Calu3 (cell line): ENCODE measurements around the gene COMT. TPM values are rescaled to one million over a fixed set of nuclear protein-coding genes. Genes with fewer than 3 reads are reported as not detected.

Source experiments
- BruUV-seq: library from RNA; stranded (reverse); fragments of 400-500 nt; replicated peaks from 2 replicates; lab custom pipeline; 2021; lab: Mats Ljungman, UMichigan
- CTCF ChIA-PET: fragments of 300-600 bp; sonication (Branson Sonifier 250); formaldehyde crosslinking; loops from one replicate; lab custom pipeline; 2022; ENCODE audit warnings: antibody characterized with exemption; lab: Charles Lee
- DNase-seq: peaks from one replicate; pipeline ENCODE4 v3.0.0; 2022
- H3K27ac Mint-ChIP-seq: one replicate; pipeline ENCODE4 v1.8.0; 2022; ENCODE audit warnings: mixed read lengths; ENCODE audit not compliant: unreplicated experiment
- H3K27me3 Mint-ChIP-seq: one replicate; pipeline ENCODE4 v1.8.0; 2022; ENCODE audit warnings: mixed read lengths; ENCODE audit not compliant: unreplicated experiment
- H3K36me3 Mint-ChIP-seq: one replicate; pipeline ENCODE4 v1.8.0; 2022; ENCODE audit warnings: mild to moderate bottlenecking, moderate library complexity, mixed read lengths; ENCODE audit not compliant: insufficient read depth, unreplicated experiment
- H3K4me1 Mint-ChIP-seq: one replicate; pipeline ENCODE4 v1.8.0; 2022; ENCODE audit warnings: mild to moderate bottlenecking, low read depth, mixed read lengths; ENCODE audit not compliant: unreplicated experiment
- H3K4me3 Mint-ChIP-seq: one replicate; pipeline ENCODE4 v1.8.0; 2022; ENCODE audit warnings: mild to moderate bottlenecking, low read depth, moderate library complexity, mixed read lengths; ENCODE audit not compliant: unreplicated experiment
- H3K9me3 Mint-ChIP-seq: one replicate; pipeline ENCODE4 v1.8.0; 2022; ENCODE audit warnings: low read depth, mixed read lengths; ENCODE audit not compliant: unreplicated experiment
- intact Hi-C: fragments of 100-400 bp; cut with micrococcal nuclease; formaldehyde crosslinking; loops from one replicate; pipeline ENCODE4 v1.10.0; 2022; ENCODE audit not compliant: unreplicated experiment
- total RNA-seq: library from RNA; stranded (reverse); gene quantifications from 2 replicates; pipeline ENCODE4 v1.2.3, GENCODE V29; 2022
- TF ChIP-seq, protein P1 (sequence below): fragments of 200-600 bp; IDR thresholded peaks from one replicate; pipeline ENCODE4 v1.8.0; 2022; ENCODE audit warnings: antibody characterized with exemption; ENCODE audit not compliant: unreplicated experiment

The COMT gene
- total RNA-seq, 1 experiment from 2014 or later = 170 TPM

DNA sequence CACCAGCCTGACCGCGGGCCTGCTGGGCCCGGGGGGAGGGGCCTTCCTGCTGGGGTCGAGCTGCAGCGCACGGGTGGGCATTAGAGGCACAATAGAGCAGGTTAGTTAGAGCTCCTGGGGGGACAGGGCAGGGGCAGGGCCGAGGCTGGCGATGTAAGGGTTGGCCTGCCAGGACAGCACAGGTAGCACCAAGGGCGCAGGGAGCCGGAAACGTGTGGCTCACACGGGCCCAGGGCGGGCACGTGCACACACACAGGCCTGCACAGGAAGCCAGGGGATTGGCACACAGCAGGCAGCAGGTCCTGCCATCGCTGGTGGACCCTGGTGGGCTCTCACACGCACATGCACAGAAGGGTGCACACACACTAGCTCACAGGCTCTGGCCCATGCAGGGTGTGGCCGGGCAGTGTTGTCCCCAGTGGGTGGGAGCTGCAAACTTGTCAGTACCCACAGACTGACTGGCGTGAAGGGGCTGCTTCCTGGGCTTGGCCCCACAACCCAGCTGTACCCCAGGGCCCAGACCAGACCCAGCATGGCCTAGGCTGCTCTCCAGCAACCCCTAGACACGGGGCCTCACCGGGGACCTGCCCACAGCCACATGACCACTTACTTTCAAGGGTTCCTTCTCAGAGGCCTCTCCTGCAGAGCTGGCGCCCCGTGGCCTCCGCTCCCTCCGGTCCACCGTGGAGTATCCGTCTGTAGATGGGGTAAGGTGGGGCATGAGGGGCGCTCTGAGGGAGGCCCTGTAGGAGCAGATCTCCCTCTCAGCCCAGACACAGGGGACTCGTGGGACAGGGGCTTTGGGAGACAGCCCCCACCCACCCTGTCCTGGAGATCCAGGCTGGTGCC, 29.9 kb downstream of the COMT start:
- Mint-ChIP-seq H3K4me3 (no peak overlapping the region), H3K27me3 (no peaks in the 10 kb centered on the region), H3K36me3 (peaks cover 55% of the 10 kb centered on the region), H3K9me3 (no peaks in the 10 kb centered on the region), H3K27ac (peak overlapping the region; percentile 40), H3K4me1 (peaks cover 13% of the 10 kb centered on the region)
- intact Hi-C loops = loop anchor here (2.0 to 5.0 kb wide), 2 partner anchors 41 to 57 kb away; no protein-coding TSS in a partner anchor
- CTCF ChIA-PET = interaction anchor here (0.9 to 1.7 kb wide), 3 partner anchors 13 to 44 kb away, joined by 3 to 15 read pairs (median 3); no protein-coding TSS in a partner anchor
- DNase-seq = no peak
- TF ChIP-seq, protein P1, sequence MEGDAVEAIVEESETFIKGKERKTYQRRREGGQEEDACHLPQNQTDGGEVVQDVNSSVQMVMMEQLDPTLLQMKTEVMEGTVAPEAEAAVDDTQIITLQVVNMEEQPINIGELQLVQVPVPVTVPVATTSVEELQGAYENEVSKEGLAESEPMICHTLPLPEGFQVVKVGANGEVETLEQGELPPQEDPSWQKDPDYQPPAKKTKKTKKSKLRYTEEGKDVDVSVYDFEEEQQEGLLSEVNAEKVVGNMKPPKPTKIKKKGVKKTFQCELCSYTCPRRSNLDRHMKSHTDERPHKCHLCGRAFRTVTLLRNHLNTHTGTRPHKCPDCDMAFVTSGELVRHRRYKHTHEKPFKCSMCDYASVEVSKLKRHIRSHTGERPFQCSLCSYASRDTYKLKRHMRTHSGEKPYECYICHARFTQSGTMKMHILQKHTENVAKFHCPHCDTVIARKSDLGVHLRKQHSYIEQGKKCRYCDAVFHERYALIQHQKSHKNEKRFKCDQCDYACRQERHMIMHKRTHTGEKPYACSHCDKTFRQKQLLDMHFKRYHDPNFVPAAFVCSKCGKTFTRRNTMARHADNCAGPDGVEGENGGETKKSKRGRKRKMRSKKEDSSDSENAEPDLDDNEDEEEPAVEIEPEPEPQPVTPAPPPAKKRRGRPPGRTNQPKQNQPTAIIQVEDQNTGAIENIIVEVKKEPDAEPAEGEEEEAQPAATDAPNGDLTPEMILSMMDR = no peak
- BruUV-seq = no TSS peak

DNA sequence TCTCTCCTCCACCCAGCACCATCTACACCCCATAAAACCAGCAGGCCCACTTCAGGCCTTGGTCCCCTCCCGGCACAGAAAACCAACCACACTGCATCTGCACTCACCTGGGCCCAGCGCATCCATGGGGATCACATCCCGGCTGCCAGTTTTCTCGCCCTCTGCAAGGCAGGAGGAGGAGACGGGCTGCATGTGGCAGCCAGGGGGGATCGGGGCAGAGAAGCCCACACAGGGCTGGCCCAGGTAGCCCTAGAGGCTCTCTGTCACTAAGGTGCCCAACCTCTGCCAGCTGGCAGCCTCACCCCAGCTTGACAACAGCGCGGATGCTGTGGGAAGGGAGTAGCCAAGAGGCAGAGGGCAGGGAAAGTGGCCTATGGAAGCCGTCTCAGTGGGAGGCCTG, 30.7 kb downstream of the COMT start:
- H3K4me1 Mint-ChIP-seq = peaks cover 7% of the 10 kb centered on the region
- BruUV-seq = no TSS peak
- no peaks in the 10 kb centered on the region for H3K27me3 Mint-ChIP-seq
- no peak overlapping the region for H3K4me3 Mint-ChIP-seq
- intact Hi-C loops = loop anchor here (5.0 kb wide), 1 partner anchor 40 kb away; no protein-coding TSS in a partner anchor
- peak overlapping the region; percentile 40 for H3K27ac Mint-ChIP-seq
- H3K9me3 Mint-ChIP-seq = no peaks in the 10 kb centered on the region
- no peak for DNase-seq
- CTCF ChIA-PET = interaction anchor here (0.9 kb wide), 1 partner anchor 12 kb away, joined by 3 read pairs; no protein-coding TSS in a partner anchor
- H3K36me3 Mint-ChIP-seq = peaks cover 55% of the 10 kb centered on the region
- TF ChIP-seq, protein P1 = no peak

DNA sequence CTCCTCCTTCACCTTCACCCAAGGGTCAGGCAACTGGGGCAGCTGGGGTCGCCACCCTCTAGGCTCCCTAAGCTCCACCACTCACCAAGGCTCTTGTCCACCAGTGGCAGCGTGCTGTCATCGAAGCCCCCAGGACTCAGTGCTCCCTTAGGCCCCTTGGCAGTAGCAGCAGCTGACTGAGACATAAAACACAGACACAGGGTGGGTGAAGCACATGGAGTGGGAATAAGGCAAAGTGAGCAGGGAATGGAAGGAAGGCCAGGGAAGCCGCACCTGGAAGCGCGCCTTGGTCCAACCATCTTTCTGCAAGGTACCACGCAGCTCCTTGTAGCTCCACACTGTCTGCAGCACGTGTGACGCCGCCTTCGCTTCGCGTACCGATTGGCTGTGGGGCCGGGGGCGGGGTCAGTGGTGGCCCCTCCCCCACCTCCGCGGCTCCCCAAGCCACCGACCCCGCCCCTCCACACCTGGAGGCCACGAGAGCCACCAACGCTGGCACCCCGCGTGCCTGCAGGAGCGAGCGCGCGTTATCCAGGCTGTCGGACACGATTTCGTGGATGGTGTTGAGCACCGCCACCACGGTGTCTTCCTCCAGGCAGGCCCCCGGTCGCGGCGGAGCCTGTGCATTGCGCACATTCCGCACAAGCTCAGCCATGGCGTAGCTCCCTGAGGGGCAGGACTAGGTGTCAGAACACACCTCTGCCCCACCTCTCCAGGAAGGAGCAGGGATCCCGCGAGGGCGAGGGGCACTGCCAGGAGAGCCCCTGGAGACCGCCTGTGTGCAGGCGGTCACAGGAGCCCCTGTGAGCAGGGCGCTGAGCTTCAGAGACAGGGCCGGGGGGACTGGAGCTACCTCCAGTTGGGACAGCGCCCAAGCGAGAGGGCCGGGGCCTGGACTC, 31.3 kb downstream of the COMT start:
- H3K4me3 Mint-ChIP-seq = no peak overlapping the region
- H3K27me3 Mint-ChIP-seq = no peaks in the 10 kb centered on the region
- intact Hi-C loops = loop anchor here (5.0 kb wide), 1 partner anchor 39 kb away; no protein-coding TSS in a partner anchor
- peak overlapping the region; percentile 40 for H3K27ac Mint-ChIP-seq
- CTCF ChIA-PET = no interaction called here
- TF ChIP-seq, protein P1 = no peak
- DNase-seq = no peak
- BruUV-seq = no TSS peak
- peaks cover 55% of the 10 kb centered on the region for H3K36me3 Mint-ChIP-seq
- H3K9me3 Mint-ChIP-seq = no peaks in the 10 kb centered on the region
- peaks cover under 1% of the 10 kb centered on the region for H3K4me1 Mint-ChIP-seq

DNA sequence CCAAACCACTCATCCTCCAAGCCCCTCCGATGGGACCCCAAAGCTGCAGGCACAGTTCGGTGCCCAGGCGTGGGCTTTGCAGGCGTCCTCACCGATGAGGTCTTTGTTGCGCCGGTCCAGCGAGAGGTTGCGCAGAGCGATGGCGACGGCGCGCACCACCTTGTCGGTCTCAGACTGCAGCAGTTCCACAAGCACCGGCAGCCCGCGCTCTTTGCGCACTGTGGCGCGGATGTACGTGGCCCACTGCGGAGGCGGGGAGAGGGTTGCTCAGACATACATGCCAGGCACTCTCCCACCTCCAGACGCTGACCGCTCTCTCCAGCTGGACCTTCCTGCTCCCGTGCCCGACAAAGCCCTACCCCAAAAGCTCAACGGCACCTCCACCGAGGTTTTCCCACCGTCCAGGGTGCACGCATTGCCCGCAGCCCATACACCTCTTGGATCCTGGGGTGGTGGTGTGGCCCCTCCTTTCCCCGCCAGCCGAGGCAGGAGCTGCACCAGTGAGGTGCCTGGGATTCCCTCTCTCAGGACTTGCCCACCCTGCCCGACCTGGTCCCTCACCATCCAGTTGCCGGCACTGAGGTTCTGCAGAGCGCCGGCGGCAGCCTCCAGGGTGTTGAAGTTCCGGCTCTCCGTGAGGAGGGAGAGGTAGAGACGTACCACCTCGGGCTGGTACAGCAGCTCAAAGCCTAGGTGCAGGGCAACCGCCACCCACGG, 32.1 kb downstream of the COMT start:
- DNase-seq = no peak
- Mint-ChIP-seq H3K4me3 (no peak overlapping the region), H3K27me3 (no peaks in the 10 kb centered on the region), H3K27ac (no peak overlapping the region), H3K9me3 (no peaks in the 10 kb centered on the region), H3K4me1 (no peaks in the 10 kb centered on the region), H3K36me3 (peaks cover 52% of the 10 kb centered on the region)
- BruUV-seq = no TSS peak
- TF ChIP-seq, protein P1 = no peak
- intact Hi-C loops = loop anchor here (5.0 kb wide), 1 partner anchor 39 kb away; no protein-coding TSS in a partner anchor
- CTCF ChIA-PET = no interaction called here
